ENCODE measurements around the gene MB21D2. TPM values are rescaled to one million over a fixed set of nuclear protein-coding genes. Genes with fewer than 3 reads are reported as not detected.

MB21D2 gene
- total and polyA plus RNA-seq, 2 donors (not counting 1 experiment from before 2014, with no cell fraction given) = 0.03 to 0.20 TPM

- Mint-ChIP-seq H3K4me1 (peaks cover 8% of the 10 kb centered on the region), H3K27me3 (peaks cover 8% of the 10 kb centered on the region), H3K9me3 (ENCODE audit: insufficient read depth) (no peaks in the 10 kb centered on the region), H3K4me3 (no peak overlapping the region), H3K27ac (no peak overlapping the region)
- TF ChIP-seq EZH2 (IDR thresholded peaks at IDR 0.05; ENCODE audit: borderline replicate concordance, insufficient read depth, low read depth, low read length, poor library complexity, severe bottlenecking) = no peak
- TF ChIP-seq CTCF (IDR thresholded peaks at IDR 0.05) = no peak
- DNase-seq (no peak), ATAC-seq (ENCODE audit: low read depth) (no peak)
- ChIA-PET POLR2A (no interaction called here), CTCF (no interaction called here)
- Histone ChIP-seq H3K27me3 (replicated peaks in 1 of 4; ENCODE audit: control extremely low read depth in 1 of 4, control insufficient read depth in 3 of 4, insufficient read depth in 4 of 4, low read length in 3 of 4) (no peaks in the 10 kb centered on the region), H2AFZ (ENCODE audit: insufficient read depth, low read depth, low read length, poor library complexity, severe bottlenecking) (no peak overlapping the region), H3K4me1 (ENCODE audit: control insufficient read depth in 2 of 2, insufficient read depth in 2 of 2, low read length in 2 of 2) (peaks cover 0 to 4% of the 10 kb centered on the region in 2 donors), H3K27ac (ENCODE audit: low read length in 2 of 2) (no peak overlapping the region), H3K9me3 (ENCODE audit: control extremely low read depth in 1 of 3, control insufficient read depth in 2 of 3, insufficient read depth in 1 of 3, low read length in 2 of 3) (no peaks in the 10 kb centered on the region), H4K20me1 (ENCODE audit: control insufficient read depth, insufficient read depth, low read length, poor library complexity, severe bottlenecking) (no peaks in the 10 kb centered on the region), H3K4me3 (ENCODE audit: control extremely low read depth in 1 of 5, extremely low read depth in 1 of 5, insufficient read depth in 1 of 5, low read depth in 2 of 5, low read length in 4 of 5) (no peak overlapping the region), H3K79me2 (ENCODE audit: control insufficient read depth, insufficient read depth, low read length) (no peaks in the 10 kb centered on the region), H3K4me2 (replicated peaks; ENCODE audit: low read depth, low read length, poor library complexity, severe bottlenecking) (no peak overlapping the region), H3K9ac (ENCODE audit: low read length) (no peak overlapping the region), H3K36me3 (replicated peaks in 1 of 2; ENCODE audit: control extremely low read depth in 1 of 2, control insufficient read depth in 1 of 2, extremely low read depth in 1 of 2, insufficient read depth in 2 of 2, low read length in 1 of 2) (no peaks in the 10 kb centered on the region)
- 100% methylated on average over 1 of the region's 5 CpGs for WGBS (ENCODE audit: insufficient coverage)
- intact Hi-C loops (cut with micrococcal nuclease) = no loop called here
These were observed 23.0 kb downstream of the MB21D2 start for GRCh38 chr3:192894676-192895075.

GRCh38 chr3:192892981-192893700 lies 24.5 kb downstream of the MB21D2 start:
- TF ChIP-seq EZH2 (IDR thresholded peaks at IDR 0.05; ENCODE audit: borderline replicate concordance, insufficient read depth, low read depth, low read length, poor library complexity, severe bottlenecking) (no peak), CTCF (IDR thresholded peaks at IDR 0.05) (no peak)
- ChIA-PET CTCF (no interaction called here), POLR2A (no interaction called here)
- Histone ChIP-seq H3K27me3 (replicated peaks in 1 of 4; ENCODE audit: control extremely low read depth in 1 of 4, control insufficient read depth in 3 of 4, insufficient read depth in 4 of 4, low read length in 3 of 4) (no peaks in the 10 kb centered on the region), H3K9ac (ENCODE audit: low read length) (no peak overlapping the region), H3K36me3 (replicated peaks in 1 of 2; ENCODE audit: control extremely low read depth in 1 of 2, control insufficient read depth in 1 of 2, extremely low read depth in 1 of 2, insufficient read depth in 2 of 2, low read length in 1 of 2) (no peaks in the 10 kb centered on the region), H3K4me2 (replicated peaks; ENCODE audit: low read depth, low read length, poor library complexity, severe bottlenecking) (peak overlapping the region; percentile 36), H3K9me3 (ENCODE audit: control extremely low read depth in 1 of 3, control insufficient read depth in 2 of 3, insufficient read depth in 1 of 3, low read length in 2 of 3) (no peaks in the 10 kb centered on the region), H3K4me3 (ENCODE audit: control extremely low read depth in 1 of 5, extremely low read depth in 1 of 5, insufficient read depth in 1 of 5, low read depth in 2 of 5, low read length in 4 of 5) (no peak overlapping the region), H3K79me2 (ENCODE audit: control insufficient read depth, insufficient read depth, low read length) (no peaks in the 10 kb centered on the region), H4K20me1 (ENCODE audit: control insufficient read depth, insufficient read depth, low read length, poor library complexity, severe bottlenecking) (no peaks in the 10 kb centered on the region), H2AFZ (ENCODE audit: insufficient read depth, low read depth, low read length, poor library complexity, severe bottlenecking) (peak overlapping the region; percentile 40), H3K4me1 (ENCODE audit: control insufficient read depth in 2 of 2, insufficient read depth in 2 of 2, low read length in 2 of 2) (peaks cover 0 to 4% of the 10 kb centered on the region in 2 donors), H3K27ac (ENCODE audit: low read length in 2 of 2) (peak overlapping the region in 1 of 2 donors; percentile 46)
- intact Hi-C loops (cut with micrococcal nuclease) = no loop called here
- WGBS (ENCODE audit: insufficient coverage) = 18% methylated on average over 9 of the region's 13 CpGs
- no peaks in the 10 kb centered on the region for H3K9me3 Mint-ChIP-seq (ENCODE audit: insufficient read depth)
- H3K4me1 Mint-ChIP-seq = peaks cover 8% of the 10 kb centered on the region
- peak; percentile 54 for DNase-seq
- peak; percentile 62 for ATAC-seq (ENCODE audit: low read depth)
- H3K4me3 Mint-ChIP-seq = peak overlapping the region; percentile 17
- H3K27ac Mint-ChIP-seq = no peak overlapping the region
- H3K27me3 Mint-ChIP-seq = peaks cover 12% of the 10 kb centered on the region

Data from B cell (primary cell).